ENCODE results near the gene TAL2. TPM values are rescaled to one million over a fixed set of nuclear protein-coding genes. Genes with fewer than 3 reads are reported as not detected.

TAL2 gene
- polyA plus RNA-seq: 9.3 TPM

- Mint-ChIP-seq H3K27ac (peak within 1 kb of the TSS; percentile 77 to 99 (median 87)), H3K4me3 (peak within 1 kb of the TSS in 3 of 4 donors; percentile 40 to 91 (median 84)), H3K4me1 (peaks cover 22 to 24% (median 23%) of the 10 kb centered on the region in 3 donors), H3K36me3 (peaks cover 8% of the 10 kb centered on the region), H3K9me3 (no peaks in the 10 kb centered on the region), H3K27me3 (peaks cover 2% of the 10 kb centered on the region)
Measured at GRCh38 chr9:105662184-105663104, at the start of gene TAL2. TSS of gene TAL2 (plus strand) at chr9:105662457. CDS start at chr9:105662497, 40 bp downstream.

GRCh38 chr9:105621001-105621400 lies 41.3 kb upstream of the TAL2 start:
- Mint-ChIP-seq H3K36me3 (peaks cover 5% of the 10 kb centered on the region), H3K27me3 (no peaks in the 10 kb centered on the region), H3K4me3 (no peak overlapping the region), H3K9me3 (no peaks in the 10 kb centered on the region), H3K27ac (no peak overlapping the region), H3K4me1 (no peaks in the 10 kb centered on the region)

GRCh38 chr9:105625088-105625487 lies 37.2 kb upstream of the TAL2 start:
- Mint-ChIP-seq H3K9me3 (peaks cover 0 to 5% (median 0%) of the 10 kb centered on the region in 3 donors), H3K36me3 (peaks cover 7% of the 10 kb centered on the region), H3K4me1 (no peaks in the 10 kb centered on the region), H3K4me3 (no peak overlapping the region), H3K27ac (no peak overlapping the region), H3K27me3 (no peaks in the 10 kb centered on the region)

- Mint-ChIP-seq H3K9me3 (peaks cover 0 to 7% (median 0%) of the 10 kb centered on the region in 3 donors), H3K36me3 (peaks cover 6% of the 10 kb centered on the region), H3K4me1 (no peaks in the 10 kb centered on the region), H3K27ac (no peak overlapping the region), H3K4me3 (no peak overlapping the region), H3K27me3 (no peaks in the 10 kb centered on the region)
Measured at GRCh38 chr9:105632807-105633206, 29.4 kb upstream of the TAL2 start.

GRCh38 chr9:105633411-105633810 lies 28.8 kb upstream of the TAL2 start:
- Mint-ChIP-seq H3K4me3 (no peak overlapping the region), H3K4me1 (no peaks in the 10 kb centered on the region), H3K9me3 (peaks cover 0 to 7% (median 0%) of the 10 kb centered on the region in 3 donors), H3K36me3 (peaks cover 4% of the 10 kb centered on the region), H3K27ac (no peak overlapping the region), H3K27me3 (no peaks in the 10 kb centered on the region)

- Mint-ChIP-seq H3K4me1 (no peaks in the 10 kb centered on the region), H3K4me3 (no peak overlapping the region), H3K27me3 (no peaks in the 10 kb centered on the region), H3K9me3 (no peaks in the 10 kb centered on the region), H3K36me3 (peaks cover 9% of the 10 kb centered on the region), H3K27ac (no peak overlapping the region)
Measured at GRCh38 chr9:105636331-105636730, 25.9 kb upstream of the TAL2 start.

- Mint-ChIP-seq H3K27ac (no peak overlapping the region), H3K9me3 (no peaks in the 10 kb centered on the region), H3K27me3 (no peaks in the 10 kb centered on the region), H3K4me3 (no peak overlapping the region), H3K4me1 (no peaks in the 10 kb centered on the region), H3K36me3 (peaks cover 14% of the 10 kb centered on the region)
Measured at GRCh38 chr9:105637787-105638395, 24.4 kb upstream of the TAL2 start.

GRCh38 chr9:105639936-105640335 lies 22.3 kb upstream of the TAL2 start:
- Mint-ChIP-seq H3K27ac (no peak overlapping the region), H3K4me3 (no peak overlapping the region), H3K27me3 (no peaks in the 10 kb centered on the region), H3K9me3 (no peaks in the 10 kb centered on the region), H3K4me1 (no peaks in the 10 kb centered on the region), H3K36me3 (peaks cover 14% of the 10 kb centered on the region)

GRCh38 chr9:105643795-105644194 lies 18.5 kb upstream of the TAL2 start:
- H3K9me3 Mint-ChIP-seq: no peaks in the 10 kb centered on the region
- no peak overlapping the region for H3K27ac Mint-ChIP-seq
- H3K36me3 Mint-ChIP-seq: peaks cover 13% of the 10 kb centered on the region
- no peaks in the 10 kb centered on the region for H3K4me1 Mint-ChIP-seq
- no peaks in the 10 kb centered on the region for H3K27me3 Mint-ChIP-seq
- H3K4me3 Mint-ChIP-seq: no peak overlapping the region

GRCh38 chr9:105646879-105647594 lies 15.2 kb upstream of the TAL2 start:
- no peak overlapping the region for H3K27ac Mint-ChIP-seq
- no peaks in the 10 kb centered on the region for H3K27me3 Mint-ChIP-seq
- H3K4me3 Mint-ChIP-seq: no peak overlapping the region
- H3K4me1 Mint-ChIP-seq: no peaks in the 10 kb centered on the region
- H3K36me3 Mint-ChIP-seq: peaks cover under 1% of the 10 kb centered on the region
- H3K9me3 Mint-ChIP-seq: no peaks in the 10 kb centered on the region

- Mint-ChIP-seq H3K4me1 (no peaks in the 10 kb centered on the region), H3K9me3 (no peaks in the 10 kb centered on the region), H3K4me3 (no peak overlapping the region), H3K27ac (no peak overlapping the region), H3K36me3 (no peaks in the 10 kb centered on the region), H3K27me3 (no peaks in the 10 kb centered on the region)
Measured at GRCh38 chr9:105647595-105648349, 14.5 kb upstream of the TAL2 start.

- H3K27ac Mint-ChIP-seq: no peak overlapping the region
- no peaks in the 10 kb centered on the region for H3K36me3 Mint-ChIP-seq
- H3K27me3 Mint-ChIP-seq: no peaks in the 10 kb centered on the region
- no peak overlapping the region for H3K4me3 Mint-ChIP-seq
- no peaks in the 10 kb centered on the region for H3K9me3 Mint-ChIP-seq
- peaks cover 3 to 18% (median 4%) of the 10 kb centered on the region in 3 donors for H3K4me1 Mint-ChIP-seq
Measured at GRCh38 chr9:105651806-105652205, 10.5 kb upstream of the TAL2 start.

GRCh38 chr9:105656131-105656921 lies 5.9 kb upstream of the TAL2 start:
- peaks cover 3% of the 10 kb centered on the region for H3K36me3 Mint-ChIP-seq
- peak overlapping the region; percentile 10 to 87 (median 70) for H3K27ac Mint-ChIP-seq
- H3K27me3 Mint-ChIP-seq: peaks cover 2% of the 10 kb centered on the region
- H3K4me1 Mint-ChIP-seq: peaks cover 18 to 32% (median 19%) of the 10 kb centered on the region in 3 donors
- H3K4me3 Mint-ChIP-seq: peak overlapping the region; percentile 87 to 97 (median 93)
- no peaks in the 10 kb centered on the region for H3K9me3 Mint-ChIP-seq

- Mint-ChIP-seq H3K4me1 (peaks cover 30 to 44% (median 31%) of the 10 kb centered on the region in 3 donors), H3K27me3 (peaks cover 2% of the 10 kb centered on the region), H3K9me3 (no peaks in the 10 kb centered on the region), H3K4me3 (peak overlapping the region in 1 of 4 donors; percentile 16), H3K27ac (no peak overlapping the region), H3K36me3 (peaks cover 3% of the 10 kb centered on the region)
Measured at GRCh38 chr9:105658351-105658750, 3.9 kb upstream of the TAL2 start.
